Measurements from ENCODE around the gene NPIPB2.
"Not testable (repeated sequence)": the region's sequence is repeated elsewhere in the genome, so short reads cannot be mapped to it uniquely, and the experiment has no call there.

- TF ChIP-seq CTCF, POLR2A (IDR thresholded peaks at IDR 0.05): not testable (repeated sequence)
These were observed 21.1 kb upstream of the NPIPB2 start for GRCh38 chr16:11962978-11963377.
